Measurements from ENCODE around the gene MAST4. TPM values are rescaled to one million over a fixed set of nuclear protein-coding genes. Genes with fewer than 3 reads are reported as not detected.
A peak's percentile ranks its signal among the peaks of the same experiment; 100 is the strongest.

Gene MAST4
- polyA plus RNA-seq, 1 donor (not counting 4 experiments of a cell fraction or from before 2014, with no cell fraction given), result 19.8 TPM

DNA sequence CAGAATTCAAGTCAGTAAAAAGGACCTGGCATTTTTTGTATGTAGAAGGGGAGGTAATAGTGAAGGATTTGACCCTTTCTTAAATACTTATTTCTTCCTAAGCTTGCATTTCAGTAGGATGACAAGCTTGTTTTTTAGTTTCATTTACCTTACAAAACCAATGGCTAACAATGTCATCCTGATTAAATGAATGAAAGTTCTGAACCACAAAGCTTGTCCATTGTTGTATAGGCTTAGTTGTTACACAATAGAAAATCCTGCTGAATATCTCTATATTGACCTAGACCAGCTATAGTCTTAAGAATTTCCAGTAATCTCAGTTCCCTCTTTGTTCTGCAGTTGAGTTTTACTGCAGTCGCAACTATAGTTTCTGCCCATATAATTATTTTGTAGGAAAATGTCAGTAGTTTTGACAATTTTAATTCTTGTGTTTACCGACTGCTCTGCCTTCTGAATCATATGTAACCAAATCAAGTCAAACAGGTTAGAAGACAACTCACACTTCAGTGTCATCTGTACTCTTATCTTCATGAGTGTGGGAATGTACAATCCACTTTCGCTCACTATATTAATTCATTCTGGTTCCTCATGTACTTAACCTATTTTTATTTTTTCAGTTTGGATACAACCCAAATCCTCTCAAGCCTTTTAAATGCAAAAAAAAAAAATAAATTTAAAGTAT is 404.7 kb downstream of the MAST4 start:
- Histone ChIP-seq H2AFZ (ENCODE audit: control insufficient read depth, low read length) (no peak overlapping the region), H4K20me1 (ENCODE audit: control insufficient read depth, extremely low read depth, insufficient read depth, low read length) (no peaks in the 10 kb centered on the region), H3K27me3 (ENCODE audit: control insufficient read depth, extremely low read depth, insufficient read depth, low read length) (no peaks in the 10 kb centered on the region), H3K4me2 (ENCODE audit: control insufficient read depth, extremely low read depth, insufficient read depth, low read depth, low read length) (no peak overlapping the region), H3K4me3 (ENCODE audit: control insufficient read depth in 2 of 3, extremely low read depth in 1 of 3, insufficient read depth in 2 of 3, low read depth in 1 of 3, low read length in 3 of 3) (no peak overlapping the region), H3K79me2 (ENCODE audit: control insufficient read depth, insufficient read depth, low read length) (peaks cover 12% of the 10 kb centered on the region), H3K9me1 (ENCODE audit: control insufficient read depth, extremely low read depth, insufficient read depth, low read length) (no peaks in the 10 kb centered on the region), H3K27ac (ENCODE audit: control insufficient read depth, insufficient read depth, low read length) (peak overlapping the region; percentile 15), H3K9me3 (ENCODE audit: control insufficient read depth, low read depth, low read length) (no peaks in the 10 kb centered on the region), H3K36me3 (ENCODE audit: control insufficient read depth in 2 of 2, extremely low read depth in 1 of 2, insufficient read depth in 2 of 2, low read length in 2 of 2) (no peaks in the 10 kb centered on the region), H3K4me1 (ENCODE audit: control insufficient read depth, extremely low read depth, insufficient read depth, low read length) (peaks cover 13% of the 10 kb centered on the region), H3K9ac (ENCODE audit: control insufficient read depth, extremely low read depth, insufficient read depth, low read length) (no peak overlapping the region)
- FAIRE-seq, result no peak
- dilution Hi-C loops (cut with MboI; ENCODE audit: extremely low pct_ligation_motif_present, low sequenced_read_pairs), result no loop called here
- no peak for DNase-seq (ENCODE audit: low read depth, low spot score)
- no peak for TF ChIP-seq EZH2 (IDR thresholded peaks at IDR 0.05; ENCODE audit: low read length)
- TF ChIP-seq, protein P1, sequence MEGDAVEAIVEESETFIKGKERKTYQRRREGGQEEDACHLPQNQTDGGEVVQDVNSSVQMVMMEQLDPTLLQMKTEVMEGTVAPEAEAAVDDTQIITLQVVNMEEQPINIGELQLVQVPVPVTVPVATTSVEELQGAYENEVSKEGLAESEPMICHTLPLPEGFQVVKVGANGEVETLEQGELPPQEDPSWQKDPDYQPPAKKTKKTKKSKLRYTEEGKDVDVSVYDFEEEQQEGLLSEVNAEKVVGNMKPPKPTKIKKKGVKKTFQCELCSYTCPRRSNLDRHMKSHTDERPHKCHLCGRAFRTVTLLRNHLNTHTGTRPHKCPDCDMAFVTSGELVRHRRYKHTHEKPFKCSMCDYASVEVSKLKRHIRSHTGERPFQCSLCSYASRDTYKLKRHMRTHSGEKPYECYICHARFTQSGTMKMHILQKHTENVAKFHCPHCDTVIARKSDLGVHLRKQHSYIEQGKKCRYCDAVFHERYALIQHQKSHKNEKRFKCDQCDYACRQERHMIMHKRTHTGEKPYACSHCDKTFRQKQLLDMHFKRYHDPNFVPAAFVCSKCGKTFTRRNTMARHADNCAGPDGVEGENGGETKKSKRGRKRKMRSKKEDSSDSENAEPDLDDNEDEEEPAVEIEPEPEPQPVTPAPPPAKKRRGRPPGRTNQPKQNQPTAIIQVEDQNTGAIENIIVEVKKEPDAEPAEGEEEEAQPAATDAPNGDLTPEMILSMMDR (optimal IDR thresholded peaks at IDR 0.05 in 1 of 3, IDR thresholded peaks at IDR 0.05 in 1 of 3, conservative IDR thresholded peaks at IDR 0.05 in 1 of 3; ENCODE audit: extremely low read depth in 1 of 3, insufficient read depth in 2 of 3, low read length in 3 of 3), result no peak

DNA sequence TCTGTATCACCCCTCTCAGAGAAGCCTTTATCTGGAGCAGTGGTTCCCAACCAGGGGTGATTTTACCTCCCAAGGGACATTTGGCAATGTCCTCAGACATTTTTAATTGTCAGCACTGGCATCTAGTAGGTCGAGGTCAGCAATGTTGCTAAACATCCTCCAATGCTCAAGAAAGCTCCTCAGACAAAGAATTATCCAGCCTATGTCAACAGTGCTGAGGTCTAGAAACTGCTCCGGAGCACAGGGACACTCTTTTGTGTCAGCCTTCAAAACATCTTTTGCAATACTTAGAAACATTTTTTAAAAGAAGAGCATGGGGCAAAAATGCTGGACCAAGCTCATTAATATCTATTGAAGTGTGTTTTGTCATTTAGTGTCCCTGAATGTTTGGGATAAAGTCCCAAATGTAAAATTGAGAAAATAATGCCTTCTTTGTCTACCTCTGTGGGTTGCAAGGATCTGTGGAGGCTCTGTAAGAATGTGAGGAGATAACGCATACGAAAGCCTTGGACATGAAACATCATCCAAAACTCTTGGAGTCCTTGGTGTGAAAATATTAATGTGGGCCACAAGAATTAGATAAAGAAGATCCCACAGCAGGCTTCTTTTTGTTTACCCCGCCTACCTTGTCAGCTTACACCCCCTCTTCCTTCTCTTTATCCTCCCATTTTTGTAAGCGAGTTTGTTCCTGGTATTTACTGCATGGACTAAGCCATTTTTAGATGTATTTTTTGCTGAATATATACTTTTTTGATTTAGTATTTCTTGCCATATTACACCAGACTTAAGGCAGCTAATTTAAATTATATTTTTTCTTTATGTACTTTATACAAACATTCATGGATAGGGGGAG is 406.9 kb downstream of the MAST4 start:
- FAIRE-seq, result no peak

More for the DNA sequence above, 406.9 kb downstream of the MAST4 start:
- dilution Hi-C loops (cut with MboI; ENCODE audit: extremely low pct_ligation_motif_present, low sequenced_read_pairs), result no loop called here
- no peak for DNase-seq (ENCODE audit: low read depth, low spot score)
- Histone ChIP-seq H3K27ac (ENCODE audit: control insufficient read depth, insufficient read depth, low read length) (peak overlapping the region; percentile 86), H3K9me1 (ENCODE audit: control insufficient read depth, extremely low read depth, insufficient read depth, low read length) (no peaks in the 10 kb centered on the region), H4K20me1 (ENCODE audit: control insufficient read depth, extremely low read depth, insufficient read depth, low read length) (no peaks in the 10 kb centered on the region), H3K79me2 (ENCODE audit: control insufficient read depth, insufficient read depth, low read length) (peaks cover 33% of the 10 kb centered on the region), H3K4me1 (ENCODE audit: control insufficient read depth, extremely low read depth, insufficient read depth, low read length) (peaks cover 25% of the 10 kb centered on the region), H3K9ac (ENCODE audit: control insufficient read depth, extremely low read depth, insufficient read depth, low read length) (peak overlapping the region; percentile 97), H3K4me3 (ENCODE audit: control insufficient read depth in 2 of 3, extremely low read depth in 1 of 3, insufficient read depth in 2 of 3, low read depth in 1 of 3, low read length in 3 of 3) (peak overlapping the region; percentile 64 to 70 (median 66)), H3K9me3 (ENCODE audit: control insufficient read depth, low read depth, low read length) (no peaks in the 10 kb centered on the region), H3K36me3 (ENCODE audit: control insufficient read depth in 2 of 2, extremely low read depth in 1 of 2, insufficient read depth in 2 of 2, low read length in 2 of 2) (no peaks in the 10 kb centered on the region), H3K4me2 (ENCODE audit: control insufficient read depth, extremely low read depth, insufficient read depth, low read depth, low read length) (peak overlapping the region; percentile 86), H3K27me3 (ENCODE audit: control insufficient read depth, extremely low read depth, insufficient read depth, low read length) (no peaks in the 10 kb centered on the region), H2AFZ (ENCODE audit: control insufficient read depth, low read length) (no peak overlapping the region)
- TF ChIP-seq, protein P1 (optimal IDR thresholded peaks at IDR 0.05 in 1 of 3, IDR thresholded peaks at IDR 0.05 in 1 of 3, conservative IDR thresholded peaks at IDR 0.05 in 1 of 3; ENCODE audit: extremely low read depth in 1 of 3, insufficient read depth in 2 of 3, low read length in 3 of 3), result no peak
- TF ChIP-seq EZH2 (IDR thresholded peaks at IDR 0.05; ENCODE audit: low read length), result no peak

All from keratinocyte (primary cell).